GM23338 (cell line): ENCODE results near the gene STRN4. TPM values are rescaled to one million over a fixed set of nuclear protein-coding genes. Genes with fewer than 3 reads are reported as not detected.

Source experiments
- ATAC-seq: fragments of 200-7000 bp; cut with Tn5 transposase; 3 replicates; pipeline ENCODE4 v1.9.1; 2020
- DNase-seq: peaks from one replicate; pipeline ENCODE4 v3.0.0-alpha.2; 2015; ENCODE audit warnings: low spot score
- H2AFZ ChIP-seq: fragments of 200-600 bp; sonication (generic); 2 replicates; pipeline ENCODE4 v1.8.0; 2016; ENCODE audit warnings: antibody characterized with exemption, mild to moderate bottlenecking, moderate library complexity
- H3F3A ChIP-seq: fragments of 200-600 bp; sonication (generic); replicated peaks from 2 replicates; pipeline ENCODE4 v1.8.0; 2017; ENCODE audit warnings: antibody characterized with exemption, mixed run types, low read depth
- H3K27ac ChIP-seq: fragments of 200-600 bp; sonication (generic); 2 replicates; pipeline ENCODE4 v1.6.1; 2016; ENCODE audit warnings: low read depth
- H3K27me3 ChIP-seq: fragments of 200-600 bp; sonication (generic); 2 replicates; pipeline ENCODE4 v1.8.0; 2016; ENCODE audit warnings: mild to moderate bottlenecking, mixed run types, moderate library complexity; ENCODE audit not compliant: insufficient read depth
- H3K36me3 ChIP-seq: fragments of 200-600 bp; sonication (generic); 2 replicates; pipeline ENCODE4 v1.8.0; 2016; ENCODE audit warnings: mild to moderate bottlenecking; ENCODE audit not compliant: insufficient read depth
- H3K4me1 ChIP-seq: fragments of 200-600 bp; sonication (generic); 2 replicates; pipeline ENCODE4 v1.8.0; 2016; ENCODE audit warnings: mild to moderate bottlenecking, moderate library complexity; ENCODE audit not compliant: insufficient read depth
- H3K4me2 ChIP-seq: fragments of 200-600 bp; sonication (generic); 2 replicates; pipeline ENCODE4 v1.7.1; 2017; ENCODE audit warnings: mixed run types
- H3K4me3 ChIP-seq: fragments of 200-600 bp; sonication (generic); 2 replicates; pipeline ENCODE4 v1.6.1; 2016; ENCODE audit warnings: mixed run types
- H3K79me2 ChIP-seq: fragments of 200-600 bp; sonication (generic); replicated peaks from 2 replicates; pipeline ENCODE4 v1.8.0; 2017; ENCODE audit warnings: mild to moderate bottlenecking; ENCODE audit not compliant: insufficient read depth
- H3K9me2 ChIP-seq: fragments of 200-600 bp; sonication (generic); 2 replicates; pipeline ENCODE4 v1.8.0; 2017; ENCODE audit not compliant: insufficient read depth
- H4K20me1 ChIP-seq: fragments of 200-600 bp; sonication (generic); replicated peaks from 2 replicates; pipeline ENCODE4 v1.8.0; 2017; ENCODE audit warnings: mild to moderate bottlenecking; ENCODE audit not compliant: insufficient read depth
- H3K27ac Mint-ChIP-seq: 2 replicates; pipeline ENCODE4 v1.8.0; 2020; ENCODE audit warnings: inconsistent platforms, mild to moderate bottlenecking, moderate library complexity, mixed read lengths
- H3K27me3 Mint-ChIP-seq: 3 replicates; pipeline ENCODE4 v1.8.0; 2022; ENCODE audit warnings: low read depth, mild to moderate bottlenecking, moderate library complexity, mixed read lengths, inconsistent platforms; ENCODE audit not compliant: insufficient read depth, poor library complexity
- H3K36me3 Mint-ChIP-seq: 3 replicates; pipeline ENCODE4 v1.8.0; 2021; ENCODE audit warnings: low read depth, mild to moderate bottlenecking, inconsistent platforms, moderate library complexity, mixed read lengths
- H3K4me1 Mint-ChIP-seq: 3 replicates; pipeline ENCODE4 v1.8.0; 2020; ENCODE audit warnings: mild to moderate bottlenecking, inconsistent platforms, mixed read lengths
- H3K4me3 Mint-ChIP-seq: 3 replicates; pipeline ENCODE4 v1.8.0; 2021; ENCODE audit warnings: moderate library complexity, mild to moderate bottlenecking, inconsistent platforms, mixed read lengths
- H3K9me3 Mint-ChIP-seq: 3 replicates; pipeline ENCODE4 v1.8.0; 2020; ENCODE audit warnings: moderate library complexity, mild to moderate bottlenecking, inconsistent platforms, mixed read lengths
- CREB1 ChIP-seq: fragments of 250-450 bp; sonication (Bioruptor Pico); IDR thresholded peaks from 2 replicates; pipeline ENCODE4 v1.5.0; 2020; ENCODE audit warnings: low read depth, mild to moderate bottlenecking, moderate library complexity
- CTCF ChIP-seq, 2 experiments: fragments of 200-600 bp in 1 of 2; sonication (generic) in 1 of 2; conservative IDR thresholded peaks; 2 replicates each; pipeline versions ENCODE4 v1.5.1 to v1.6.1; 2016 to 2017; ENCODE audit warnings: antibody characterized with exemption in 2 of 2, low read depth in 2 of 2, mild to moderate bottlenecking in 2 of 2, moderate library complexity in 1 of 2
- ETS1 ChIP-seq: IDR thresholded peaks from 2 replicates; pipeline ENCODE4 v1.6.1; 2016; ENCODE audit warnings: antibody characterized with exemption
- EZH2 ChIP-seq: fragments of 200-600 bp; sonication (generic); IDR thresholded peaks from one replicate; pipeline ENCODE4 v1.8.0; 2017; ENCODE audit warnings: antibody characterized with exemption, mild to moderate bottlenecking, low read depth; ENCODE audit not compliant: unreplicated experiment
- EZH2phosphoT487 ChIP-seq: fragments of 200-600 bp; sonication (generic); IDR thresholded peaks from one replicate; pipeline ENCODE4 v1.8.1; 2018; ENCODE audit warnings: antibody characterized with exemption; ENCODE audit not compliant: unreplicated experiment
- JUNB ChIP-seq: IDR thresholded peaks from one replicate; pipeline ENCODE4 v1.6.1; 2016; ENCODE audit warnings: antibody characterized with exemption; ENCODE audit not compliant: unreplicated experiment
- NANOG ChIP-seq: IDR thresholded peaks from 2 replicates; pipeline ENCODE4 v1.6.1; 2016; ENCODE audit warnings: antibody characterized with exemption, borderline replicate concordance
- POLR2AphosphoS5 ChIP-seq: IDR thresholded peaks from 2 replicates; pipeline ENCODE4 v1.6.1; 2016; ENCODE audit warnings: antibody characterized with exemption, low read depth
- REST ChIP-seq: IDR thresholded peaks from one replicate; pipeline ENCODE4 v1.6.1; 2018; ENCODE audit warnings: antibody characterized with exemption; ENCODE audit not compliant: unreplicated experiment
- STAT1 ChIP-seq: IDR thresholded peaks from one replicate; pipeline ENCODE4 v1.6.1; 2016; ENCODE audit warnings: antibody characterized with exemption; ENCODE audit not compliant: unreplicated experiment
- ZNF114 ChIP-seq: fragments of 250-450 bp; sonication (Bioruptor Pico); IDR thresholded peaks from 2 replicates; pipeline ENCODE4 v1.5.0; 2020; ENCODE audit warnings: mild to moderate bottlenecking, moderate library complexity
- ZNF331 ChIP-seq: fragments of 250-450 bp; sonication (Bioruptor Pico); IDR thresholded peaks from 2 replicates; pipeline ENCODE4 v1.5.0; 2020; ENCODE audit warnings: low read depth, mild to moderate bottlenecking, moderate library complexity
- ZNF462 ChIP-seq: fragments of 250-450 bp; sonication (Bioruptor Pico); IDR thresholded peaks from 2 replicates; pipeline ENCODE4 v1.5.0; 2020; ENCODE audit warnings: mild to moderate bottlenecking, moderate library complexity
- polyA plus RNA-seq: library from polyadenylated mRNA; unstranded; fragments of >200 nt; fragmentation: Nextera tagmentation; extraction: Ambion mirVana; gene quantifications from 2 replicates; pipeline ENCODE4 v1.2.1, GENCODE V29; 2016
- total RNA-seq: library from RNA; depleted of rRNA; stranded (reverse); fragments of >200 nt; shearing (Covaris generic); gene quantifications from 2 replicates; pipeline ENCODE4 v1.2.3, GENCODE V29; 2014

The STRN4 gene
- total and polyA plus RNA-seq, 2 experiments from 2014 or later = 62.1 to 140 TPM

- Histone ChIP-seq H3K36me3 (peaks cover 57% of the 10 kb centered on the region), H3K27ac (no peak overlapping the region), H2AFZ (no peak overlapping the region), H3K27me3 (no peaks in the 10 kb centered on the region), H3K4me2 (no peak overlapping the region), H3F3A (peaks cover 3% of the 10 kb centered on the region; the same call in 1 of the 2 replicates), H3K79me2 (0 out of 2 replicates have a peak, but pooled peaks cover 3% of the 10 kb centered on the region), H3K4me1 (peaks cover 4% of the 10 kb centered on the region; the same call in 1 of the 2 replicates), H4K20me1 (peaks cover 18% of the 10 kb centered on the region), H3K9me2 (no peaks in the 10 kb centered on the region), H3K4me3 (no peak overlapping the region)
- peaks cover 89% of the 10 kb centered on the region for H3K36me3 Mint-ChIP-seq
- DNase-seq = no peak
- H3K9me3 Mint-ChIP-seq = no peaks in the 10 kb centered on the region
- H3K4me1 Mint-ChIP-seq = peaks cover 10% of the 10 kb centered on the region
- TF ChIP-seq STAT1 (no peak), CTCF (conservative IDR thresholded peaks at IDR 0.05; ENCODE audit: low read depth in 2 of 2) (no peak), ETS1 (no peak), NANOG (no peak), ZNF462 (CRISPR knock-in tag) (no peak), ZNF331 (CRISPR knock-in tag) (no peak), EZH2 (no peak), REST (no peak), POLR2AphosphoS5 (no peak), CREB1 (no peak), ZNF114 (no peak), EZH2phosphoT487 (no peak), JUNB (no peak)
- no peak for ATAC-seq
- no peak overlapping the region for H3K27ac Mint-ChIP-seq
- H3K4me3 Mint-ChIP-seq = no peak overlapping the region
- peaks cover 11% of the 10 kb centered on the region for H3K27me3 Mint-ChIP-seq
Observed at GRCh38 chr19:46692918-46693722, 53.1 kb downstream of the STRN4 start.
